ENCODE results near the gene F3. TPM values are rescaled to one million over a fixed set of nuclear protein-coding genes. Genes with fewer than 3 reads are reported as not detected.
A peak's percentile ranks its signal among the peaks of the same experiment; 100 is the strongest.

F3 gene
- total and polyA plus RNA-seq, 9 of the 15 experiments (the other 6 are each of a cell fraction or from before 2014, with no cell fraction given) = 0.24 to 0.28 TPM; not detected in 7

DNA sequence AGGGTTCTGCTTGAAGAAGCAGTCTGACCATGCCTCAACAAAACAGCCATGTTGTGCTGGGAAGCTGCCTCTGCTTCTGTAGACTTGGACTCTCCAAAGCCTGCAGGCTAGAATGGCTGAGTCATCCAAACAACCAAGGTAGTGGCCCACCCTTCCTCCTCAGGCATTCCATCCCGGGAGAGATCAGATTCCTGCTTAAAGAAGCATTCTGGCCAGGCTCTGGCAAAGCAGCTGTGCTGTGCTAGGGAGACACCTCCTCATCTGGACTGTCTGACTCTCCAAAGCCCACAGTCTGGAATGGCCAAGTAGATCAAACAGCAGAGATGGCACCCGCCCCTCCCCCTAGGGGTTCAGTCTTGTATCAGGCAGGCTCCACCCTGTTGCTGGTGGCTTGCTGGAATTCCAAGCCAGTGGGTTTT, 38.3 kb upstream of the F3 start (continued):
- TF ChIP-seq ZNF354B (CRISPR knock-in tag; IDR thresholded peaks at IDR 0.05) (no peak), SMAD1 (IDR thresholded peaks at IDR 0.05; ENCODE audit: low read depth, low read length, partially characterized antibody) (no peak), TAF15 (IDR thresholded peaks at IDR 0.05; ENCODE audit: low read depth, low read length) (no peak), SMAD4 (CRISPR knock-in tag; conservative IDR thresholded peaks at IDR 0.05) (no peak), GTF2E2 (tag; IDR thresholded peaks at IDR 0.05) (no peak), CEBPB (tag; IDR thresholded peaks at IDR 0.05) (no peak)
- TF ChIP-seq, protein P1, sequence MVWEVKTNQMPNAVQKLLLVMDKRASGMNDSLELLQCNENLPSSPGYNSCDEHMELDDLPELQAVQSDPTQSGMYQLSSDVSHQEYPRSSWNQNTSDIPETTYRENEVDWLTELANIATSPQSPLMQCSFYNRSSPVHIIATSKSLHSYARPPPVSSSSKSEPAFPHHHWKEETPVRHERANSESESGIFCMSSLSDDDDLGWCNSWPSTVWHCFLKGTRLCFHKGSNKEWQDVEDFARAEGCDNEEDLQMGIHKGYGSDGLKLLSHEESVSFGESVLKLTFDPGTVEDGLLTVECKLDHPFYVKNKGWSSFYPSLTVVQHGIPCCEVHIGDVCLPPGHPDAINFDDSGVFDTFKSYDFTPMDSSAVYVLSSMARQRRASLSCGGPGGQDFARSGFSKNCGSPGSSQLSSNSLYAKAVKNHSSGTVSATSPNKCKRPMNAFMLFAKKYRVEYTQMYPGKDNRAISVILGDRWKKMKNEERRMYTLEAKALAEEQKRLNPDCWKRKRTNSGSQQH (CRISPR knock-in tag; IDR thresholded peaks at IDR 0.05) = no peak

DNA sequence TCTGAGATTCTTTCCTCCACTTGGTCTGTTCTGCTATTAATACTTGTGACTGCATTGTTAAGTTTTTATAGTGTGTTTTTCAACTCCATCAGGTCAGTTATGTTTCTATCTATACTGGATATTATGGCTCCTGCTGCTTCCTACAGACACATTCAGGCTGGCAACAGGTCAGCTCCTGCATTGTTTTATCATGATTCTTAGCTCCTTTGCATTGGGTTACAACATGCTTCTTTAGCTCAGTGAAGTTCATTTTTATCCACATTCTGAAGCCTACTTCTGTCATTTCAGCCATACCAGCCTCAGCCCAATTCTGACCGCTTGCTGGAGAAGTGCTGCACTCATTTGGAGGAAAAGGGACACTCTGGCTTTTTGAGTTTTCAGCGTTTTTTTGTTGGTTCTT, 37.3 kb upstream of the F3 start:
- Histone ChIP-seq H3K9me1 (ENCODE audit: control insufficient read depth, insufficient read depth, low read length) (no peaks in the 10 kb centered on the region), H3K4me3 (no peak overlapping the region), H2AFZ (ENCODE audit: low read depth, low read length) (peak overlapping the region; percentile 87), H4K20me1 (replicated peaks; ENCODE audit: control insufficient read depth, insufficient read depth, low read length) (no peaks in the 10 kb centered on the region), H3K4me1 (replicated peaks in 1 of 2; ENCODE audit: control insufficient read depth in 2 of 2, insufficient read depth in 2 of 2, low read length in 2 of 2) (no peaks in the 10 kb centered on the region; a peak in 2 of 5 replicates), H3K79me2 (ENCODE audit: control insufficient read depth, insufficient read depth, low read length) (no peaks in the 10 kb centered on the region), H3K9me3 (replicated peaks; ENCODE audit: control insufficient read depth, insufficient read depth, low read depth, low read length) (no peaks in the 10 kb centered on the region), H3K9ac (ENCODE audit: insufficient read depth in 1 of 2, low read depth in 2 of 2, low read length in 2 of 2) (no peak overlapping the region), H3K27me3 (ENCODE audit: control insufficient read depth in 2 of 2, insufficient read depth in 2 of 2, low read length in 2 of 2) (no peaks in the 10 kb centered on the region), H3K4me2 (ENCODE audit: insufficient read depth, low read length) (no peak overlapping the region), H3K36me3 (ENCODE audit: control insufficient read depth, insufficient read depth, low read length) (no peaks in the 10 kb centered on the region), H3K27ac (ENCODE audit: extremely low read depth, low read depth, low read length) (no peak overlapping the region)
- no TSS peak for BruUV-seq (replicated peaks)
- ChIA-PET POLR2A (interaction anchor here (0.6 kb wide), 1 partner anchor 23 kb away, joined by 3 read pairs; no protein-coding TSS in a partner anchor), CTCF (ENCODE audit: low intra/inter-chr PET ratio) (no interaction called here)
- no peak for FAIRE-seq
- in situ Hi-C loops (cut with MboI) = no loop called here
- no peak for DNase-seq (ENCODE audit: extremely low read depth in 1 of 4, low spot score in 3 of 4)
- ATAC-seq = no peak
- intact Hi-C loops (cut with micrococcal nuclease) = no loop called here
- WGBS (ENCODE audit: insufficient coverage, low coverage, missing lambda C conversion rate) = 6% methylated on average over 2 of the region's 2 CpGs
- TF ChIP-seq ZNF232 (CRISPR knock-in tag; IDR thresholded peaks at IDR 0.05) (no peak), HDGF (IDR thresholded peaks at IDR 0.05) (no peak), EGR1 (conservative IDR thresholded peaks at IDR 0.05) (no peak), ZC3H8 (IDR thresholded peaks at IDR 0.05) (no peak), IRF2 (CRISPR knock-in tag; IDR thresholded peaks at IDR 0.05) (no peak), ELK3 (CRISPR knock-in tag; IDR thresholded peaks at IDR 0.05) (no peak), PRMT5 (CRISPR knock-in tag; IDR thresholded peaks at IDR 0.05) (no peak), NCOA4 (IDR thresholded peaks at IDR 0.05; ENCODE audit: partially characterized antibody) (no peak), TBP (optimal IDR thresholded peaks at IDR 0.05; ENCODE audit: low read depth, low read length) (no peak)

Data from K562 (cell line).